ENCODE measurements around the gene EFHD2. TPM values are rescaled to one million over a fixed set of nuclear protein-coding genes. Genes with fewer than 3 reads are reported as not detected.

Gene EFHD2
- total RNA-seq, 2 donors from 2014 or later, result 69.9 to 281 TPM

GRCh38 chr1:15383810-15384209 lies 25.9 kb upstream of the EFHD2 start:
- Histone ChIP-seq H3K27me3 (replicated peaks; ENCODE audit: insufficient read depth) (no peaks in the 10 kb centered on the region), H3K4me1 (replicated peaks) (no peaks in the 10 kb centered on the region), H3K4me3 (no peak overlapping the region), H3K9me3 (no peaks in the 10 kb centered on the region), H3K36me3 (no peaks in the 10 kb centered on the region), H3K27ac (no peak overlapping the region)
- intact Hi-C loops (cut with DNase I), result no loop called here
- no peak for DNase-seq (ENCODE audit: low spot score)
- TF ChIP-seq POLR2A (IDR thresholded peaks at IDR 0.05) (no peak), POLR2AphosphoS5 (IDR thresholded peaks at IDR 0.05) (no peak), CTCF (IDR thresholded peaks at IDR 0.05) (no peak)
- 85% methylated on average over 5 of the region's 5 CpGs for WGBS

DNA sequence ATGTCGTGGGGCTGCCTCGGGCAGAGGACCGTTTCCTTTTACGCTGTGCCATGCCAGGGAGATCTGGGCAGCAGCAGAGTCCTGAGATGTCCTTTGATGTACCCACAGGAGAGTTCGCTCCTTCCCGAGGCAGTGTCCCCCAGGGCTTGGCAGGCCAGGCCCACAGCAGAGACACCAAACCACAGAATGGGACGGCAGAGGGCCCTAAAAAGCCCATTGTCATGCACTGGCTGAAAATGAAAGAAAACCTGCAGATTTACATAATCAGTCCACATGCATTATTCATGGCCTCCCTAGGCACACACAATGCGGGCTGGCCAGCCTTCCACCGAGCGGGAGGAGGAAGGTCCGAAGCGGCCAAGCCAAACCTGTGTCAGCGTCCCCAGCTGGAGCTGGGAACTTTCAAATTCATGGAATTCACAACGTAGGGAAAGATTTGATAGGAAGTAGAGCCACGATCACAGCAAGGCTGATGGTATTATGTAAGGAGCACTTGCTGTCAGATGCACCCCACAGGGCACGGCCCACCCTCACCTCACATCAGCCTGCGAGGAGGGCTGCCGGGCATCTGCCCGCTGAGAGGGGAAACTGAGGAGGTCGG lies 25.3 kb upstream of the EFHD2 start:
- H3K9me3 ChIP-seq, result no peaks in the 10 kb centered on the region
- no peaks in the 10 kb centered on the region for H3K4me1 ChIP-seq (replicated peaks)
- WGBS, result 50% methylated on average over 20 of the region's 20 CpGs
- TF ChIP-seq POLR2A (IDR thresholded peaks at IDR 0.05) (no peak), POLR2AphosphoS5 (IDR thresholded peaks at IDR 0.05) (no peak), CTCF (IDR thresholded peaks at IDR 0.05) (no peak)
- no peaks in the 10 kb centered on the region for H3K27me3 ChIP-seq (replicated peaks; ENCODE audit: insufficient read depth)
- H3K27ac ChIP-seq, result no peak overlapping the region
- intact Hi-C loops (cut with DNase I), result no loop called here
- no peak overlapping the region for H3K4me3 ChIP-seq
- no peak for DNase-seq (ENCODE audit: low spot score)
- no peaks in the 10 kb centered on the region for H3K36me3 ChIP-seq

DNA sequence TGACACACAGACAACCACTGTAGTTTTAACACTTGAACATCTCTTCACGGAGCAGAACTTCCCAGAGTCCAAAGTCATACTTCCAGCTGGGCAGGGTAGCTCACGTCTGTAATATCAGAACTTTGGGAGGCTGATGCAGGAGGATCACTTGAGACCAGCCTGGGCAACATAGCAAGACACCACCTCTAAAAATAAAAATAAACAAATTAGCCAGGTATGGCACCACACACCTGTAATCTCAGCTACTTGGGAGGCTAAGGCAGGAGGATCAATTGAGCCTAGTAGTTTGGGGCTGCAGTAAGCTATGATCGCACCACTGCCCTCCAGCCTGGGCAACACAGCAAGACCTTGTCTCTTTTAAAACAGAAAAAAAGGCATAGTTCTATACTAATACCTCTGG lies 24.3 kb upstream of the EFHD2 start:
- Histone ChIP-seq H3K27ac (no peak overlapping the region), H3K27me3 (replicated peaks; ENCODE audit: insufficient read depth) (no peaks in the 10 kb centered on the region), H3K4me3 (no peak overlapping the region), H3K9me3 (no peaks in the 10 kb centered on the region), H3K4me1 (replicated peaks) (no peaks in the 10 kb centered on the region), H3K36me3 (no peaks in the 10 kb centered on the region)
- intact Hi-C loops (cut with DNase I), result no loop called here
- WGBS, result 90% methylated on average over 3 of the region's 3 CpGs
- DNase-seq (ENCODE audit: low spot score), result no peak
- TF ChIP-seq POLR2AphosphoS5 (IDR thresholded peaks at IDR 0.05) (no peak), CTCF (IDR thresholded peaks at IDR 0.05) (no peak), POLR2A (IDR thresholded peaks at IDR 0.05) (no peak)

GRCh38 chr1:15386164-15386749 lies 23.4 kb upstream of the EFHD2 start:
- H3K27ac ChIP-seq, result no peak overlapping the region
- H3K4me3 ChIP-seq, result no peak overlapping the region
- intact Hi-C loops (cut with DNase I), result no loop called here
- H3K9me3 ChIP-seq, result no peaks in the 10 kb centered on the region
- DNase-seq (ENCODE audit: low spot score), result no peak
- TF ChIP-seq CTCF (IDR thresholded peaks at IDR 0.05) (no peak), POLR2AphosphoS5 (IDR thresholded peaks at IDR 0.05) (no peak), POLR2A (IDR thresholded peaks at IDR 0.05) (no peak)
- H3K4me1 ChIP-seq (replicated peaks), result no peaks in the 10 kb centered on the region
- no peaks in the 10 kb centered on the region for H3K27me3 ChIP-seq (replicated peaks; ENCODE audit: insufficient read depth)
- WGBS, result 12% methylated on average over 17 of the region's 17 CpGs
- H3K36me3 ChIP-seq, result no peaks in the 10 kb centered on the region

Data from prostate gland (tissue), 2 donors.